ENCODE data around the gene UBXN7. TPM values are rescaled to one million over a fixed set of nuclear protein-coding genes. Genes with fewer than 3 reads are reported as not detected.

The UBXN7 gene
- total and polyA plus RNA-seq, 2 of the 8 experiments (the other 6 are each of a cell fraction or from before 2014, with no cell fraction given) = 18.5 to 109 TPM

GRCh38 chr3:196440696-196441095, 8.5 kb upstream of the UBXN7 start (continued):
- TF ChIP-seq USF2 (IDR thresholded peaks at IDR 0.05; ENCODE audit: low read length) (no peak), SIX5 (IDR thresholded peaks at IDR 0.05; ENCODE audit: low read depth, low read length) (no peak)

Data from H1 (cell line).